HG03354 (cell line): ENCODE measurements around the gene TBC1D2B.
"Not testable (repeated sequence)": the region's sequence is repeated elsewhere in the genome, so short reads cannot be mapped to it uniquely, and the experiment has no call there.

Source experiments
- ATAC-seq: cut with Tn5 transposase; IDR thresholded peaks from one replicate; pipeline ENCODE4 v1.9.1; 2021; ENCODE audit warnings: mild to moderate bottlenecking; ENCODE audit not compliant: unreplicated experiment, poor library complexity, severe bottlenecking

The TBC1D2B gene

GRCh38 chr15:77993970-77994693 lies 83.4 kb downstream of the TBC1D2B start:
- peak; percentile 68 for ATAC-seq

DNA sequence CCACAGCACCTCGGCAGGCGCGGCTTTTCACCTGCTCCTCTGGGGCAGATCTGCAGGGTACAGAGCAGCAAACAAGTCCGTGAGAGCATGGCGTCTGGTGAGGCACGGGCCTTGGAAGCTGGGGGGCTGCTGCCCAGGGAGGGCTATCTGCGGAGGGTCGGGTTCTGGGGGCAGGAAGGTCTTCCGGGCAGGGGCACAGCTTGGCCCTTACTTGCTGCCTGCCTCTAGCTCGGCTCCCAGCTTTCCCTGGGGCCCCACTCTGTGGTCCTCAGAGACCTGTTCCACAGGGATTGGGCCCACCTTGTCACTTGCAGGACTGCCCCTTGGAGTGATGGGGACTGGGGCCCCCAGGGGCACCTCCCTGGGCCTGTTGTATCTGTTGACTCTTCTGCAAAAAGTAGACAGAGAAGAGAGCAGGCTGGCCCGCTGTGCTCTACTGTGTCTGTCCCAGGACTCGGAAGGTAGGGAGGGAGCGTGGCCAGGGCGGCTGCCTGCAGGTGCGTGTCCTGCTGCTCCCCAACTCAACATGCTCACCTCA lies 84.1 kb downstream of the TBC1D2B start:
- ATAC-seq: no peak

DNA sequence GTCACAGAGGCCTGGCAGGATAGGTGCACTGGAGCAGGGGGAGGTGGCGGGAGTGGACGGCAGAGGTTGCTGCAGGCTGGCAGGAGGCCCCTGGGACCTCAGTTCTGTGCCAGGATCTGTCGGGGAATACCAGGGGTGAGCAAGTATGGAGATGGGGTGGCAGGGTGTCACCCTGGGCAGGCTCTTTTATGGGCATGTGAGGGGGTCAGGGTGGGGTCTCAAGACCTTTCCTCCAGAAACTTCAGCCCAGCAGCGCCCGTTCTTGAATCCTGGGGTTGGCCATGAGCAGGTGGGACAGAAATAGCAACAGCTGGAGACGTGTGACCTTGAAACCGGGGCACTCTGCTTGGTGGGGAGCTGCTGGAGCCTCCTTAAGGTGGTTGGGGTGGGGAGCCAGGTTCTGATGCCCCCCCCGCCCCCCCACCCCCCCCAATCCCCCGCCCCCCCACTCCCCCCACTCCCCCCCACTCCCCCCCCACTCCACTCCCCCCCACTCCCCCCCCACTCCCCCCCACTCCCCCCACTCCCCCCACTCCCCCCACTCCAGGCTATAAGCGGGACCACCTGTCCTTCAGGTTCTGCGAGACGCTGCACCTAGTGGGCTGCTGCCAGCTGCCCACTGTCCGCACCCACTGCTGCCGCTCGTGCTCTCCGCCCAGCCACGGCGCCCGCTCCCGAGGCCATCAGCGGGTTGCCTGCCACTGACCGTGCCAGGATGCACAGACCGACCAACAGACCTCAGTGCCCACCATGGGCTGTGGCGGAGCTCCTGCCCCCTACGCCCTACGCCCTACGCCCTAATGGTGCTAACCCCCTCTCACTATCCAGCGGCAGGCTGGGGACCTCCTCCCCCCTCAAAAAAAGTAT lies 84.9 kb downstream of the TBC1D2B start:
- no peak for ATAC-seq

DNA sequence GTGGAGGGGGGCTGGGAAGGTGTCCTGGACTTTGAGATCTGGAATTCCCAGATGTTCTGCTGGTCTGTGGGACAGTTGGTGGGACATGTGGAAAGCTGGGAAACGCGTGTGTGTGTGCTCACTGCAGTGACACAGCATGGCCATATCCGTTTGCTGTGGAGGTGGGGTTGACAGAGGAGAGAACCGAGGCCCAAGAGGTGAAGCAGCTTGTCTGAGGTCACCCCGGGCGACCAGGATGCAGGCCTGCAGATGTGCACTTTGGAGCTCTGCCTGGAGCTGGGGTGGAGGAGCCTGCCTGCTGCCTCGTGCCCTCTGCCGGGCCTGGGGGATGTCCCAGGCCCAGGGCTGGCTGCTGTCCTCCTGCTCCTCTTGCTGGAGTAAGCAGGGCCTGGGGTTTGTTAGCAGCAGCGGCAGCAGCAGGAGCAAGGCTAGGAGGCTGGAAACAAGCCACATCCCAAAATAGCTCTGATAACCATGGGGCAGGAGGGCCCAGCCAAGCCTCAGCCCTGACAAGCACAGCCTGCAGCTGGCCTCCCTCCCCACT lies 85.8 kb downstream of the TBC1D2B start:
- not testable (repeated sequence) for ATAC-seq

DNA sequence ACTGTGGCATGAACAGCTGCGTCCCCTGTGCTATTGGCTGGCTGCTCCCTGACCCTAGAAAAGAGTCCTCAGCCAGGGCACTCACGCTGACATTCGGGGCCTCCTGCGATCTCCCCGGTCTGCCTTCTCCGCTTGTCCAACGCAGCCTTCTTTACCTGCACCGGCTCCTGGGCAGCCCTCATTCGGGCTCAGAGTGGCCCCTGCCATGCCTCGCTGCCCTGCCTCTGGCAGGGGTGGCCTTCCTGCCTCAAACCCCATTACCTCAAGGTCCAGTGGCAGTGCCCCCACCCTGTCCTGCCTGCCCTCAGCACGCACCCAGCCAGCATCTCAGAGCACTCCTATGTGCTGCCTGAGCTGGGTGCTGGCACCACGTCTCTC lies 86.5 kb downstream of the TBC1D2B start:
- ATAC-seq: no peak

GRCh38 chr15:77989296-77990143 lies 88.0 kb downstream of the TBC1D2B start:
- ATAC-seq: no peak

- ATAC-seq: no peak
Observed at GRCh38 chr15:77988347-77989295, 88.9 kb downstream of the TBC1D2B start.

DNA sequence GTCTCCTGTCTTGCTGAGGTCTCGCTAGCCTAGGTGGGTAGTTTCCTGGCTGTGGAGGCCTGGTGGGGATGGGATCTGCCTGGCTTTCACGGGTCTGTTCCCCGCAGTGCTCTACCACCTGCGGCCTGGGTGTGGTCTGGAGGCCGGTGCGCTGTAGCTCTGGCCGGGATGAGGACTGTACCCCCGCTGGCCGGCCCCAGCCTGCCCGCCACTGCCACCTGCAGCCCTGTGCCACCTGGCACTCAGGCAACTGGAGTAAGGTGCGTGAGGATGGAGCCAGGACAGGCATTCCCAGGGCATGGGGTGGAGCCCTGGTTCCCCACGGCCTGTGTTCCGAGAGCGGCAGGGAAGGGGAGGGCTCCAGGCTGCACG lies 89.8 kb downstream of the TBC1D2B start:
- not testable (repeated sequence) for ATAC-seq

DNA sequence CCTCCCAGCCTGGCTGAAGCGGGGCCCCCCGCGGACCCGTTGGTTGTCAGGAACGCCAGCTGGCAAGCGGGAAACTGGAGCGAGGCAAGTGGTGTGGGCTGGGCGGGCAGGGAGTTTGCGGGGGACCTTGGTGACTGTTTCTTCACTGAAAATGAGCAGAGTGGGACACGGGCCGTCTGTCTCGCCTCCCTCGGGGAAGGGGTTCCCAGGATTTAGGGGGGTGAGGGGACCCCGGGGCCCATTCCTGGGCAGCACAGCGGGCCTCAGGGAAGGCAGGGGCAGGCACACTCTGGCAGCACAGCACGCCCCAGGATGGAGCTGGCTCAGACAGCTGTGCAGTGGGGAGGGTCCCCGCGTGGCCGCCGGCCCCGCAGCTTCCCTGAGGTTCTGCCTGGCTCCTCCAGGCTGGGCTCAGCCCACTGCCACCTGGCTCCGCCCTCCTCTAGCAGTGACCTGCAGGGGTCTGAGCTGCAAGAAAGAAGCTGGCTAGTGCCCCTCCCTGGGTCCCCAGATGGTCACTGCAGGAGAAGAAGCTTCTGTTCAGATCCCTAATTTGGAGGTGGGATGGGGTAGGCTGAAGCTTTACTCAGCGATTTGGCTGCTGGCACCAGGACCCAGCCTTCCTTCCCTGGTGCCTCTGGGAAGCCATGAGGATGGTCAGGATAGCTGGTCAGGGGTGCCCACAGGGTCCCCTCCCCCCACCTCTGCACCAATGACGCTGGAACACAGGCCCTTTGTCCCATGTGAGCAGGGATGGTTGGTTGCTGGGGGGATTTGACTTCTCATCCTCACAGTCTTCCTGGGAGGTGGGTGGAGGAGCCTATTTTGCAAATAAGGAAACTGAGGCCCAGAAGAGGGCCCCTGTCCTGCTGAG lies 90.4 kb downstream of the TBC1D2B start:
- no peak for ATAC-seq

- ATAC-seq: no peak
Observed at GRCh38 chr15:77985931-77986480, 91.5 kb downstream of the TBC1D2B start.

DNA sequence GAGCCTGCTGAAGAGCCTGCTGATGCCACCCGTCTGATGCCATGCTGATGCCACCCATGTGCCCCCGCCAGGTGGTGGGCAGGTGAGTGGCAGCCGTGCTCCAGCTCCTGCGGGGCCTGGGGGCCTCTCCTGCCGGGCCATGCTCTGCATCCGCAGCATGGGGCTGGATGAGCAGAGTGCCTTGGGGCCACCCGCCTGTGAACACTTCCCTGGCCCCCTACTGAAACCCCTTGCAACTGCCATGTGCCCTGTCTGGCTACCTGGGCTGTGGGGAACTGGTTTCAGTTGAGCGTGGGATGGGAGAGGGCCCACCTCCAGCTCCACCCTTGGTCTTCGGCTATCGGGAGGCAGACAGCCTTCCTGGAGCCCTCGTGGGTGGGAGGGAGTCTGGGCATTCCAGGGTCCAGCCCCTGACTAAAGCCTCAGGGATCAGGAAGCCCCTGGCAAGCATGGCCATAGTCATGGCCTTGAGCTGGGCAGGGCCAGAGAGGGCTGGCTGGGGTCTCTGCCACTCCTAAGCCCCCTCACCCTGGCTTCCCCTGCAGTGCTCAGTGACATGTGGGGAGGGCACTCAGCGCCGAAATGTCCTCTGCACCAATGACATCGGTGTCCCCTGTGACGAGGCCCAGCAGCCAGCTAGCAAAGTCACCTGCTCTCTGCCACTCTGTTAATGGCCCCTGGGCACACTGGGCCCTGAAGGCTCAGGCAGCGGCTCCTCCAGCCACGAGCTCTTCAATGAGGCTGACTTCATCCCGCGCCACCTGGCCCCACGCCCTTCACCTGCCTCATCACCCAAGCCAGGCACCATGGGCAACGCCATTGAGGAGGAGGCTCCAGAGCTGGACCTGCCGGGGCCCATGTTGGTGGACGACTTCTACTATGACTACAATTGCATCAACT lies 92.2 kb downstream of the TBC1D2B start:
- ATAC-seq: no peak

DNA sequence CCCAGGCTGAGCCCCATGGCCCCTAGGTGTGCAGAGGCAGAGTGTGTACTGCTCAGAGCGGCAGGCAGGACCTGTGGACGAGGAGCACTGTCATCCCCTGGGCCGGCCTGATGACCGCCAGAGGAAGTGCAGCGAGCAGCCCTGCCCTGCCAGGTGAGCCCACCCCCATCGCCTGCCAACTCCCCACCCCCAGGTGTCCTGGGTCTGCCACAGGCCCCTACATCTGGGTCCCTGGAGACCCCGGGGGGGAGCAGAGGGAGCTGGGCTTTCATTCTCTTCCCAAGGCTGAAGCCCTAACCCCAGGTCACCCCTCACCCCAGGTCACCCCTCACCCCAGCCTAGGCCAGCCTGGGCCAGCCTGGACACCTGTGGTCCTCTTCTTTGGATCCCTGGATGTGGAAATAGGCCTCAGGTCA lies 93.1 kb downstream of the TBC1D2B start:
- no peak for ATAC-seq

DNA sequence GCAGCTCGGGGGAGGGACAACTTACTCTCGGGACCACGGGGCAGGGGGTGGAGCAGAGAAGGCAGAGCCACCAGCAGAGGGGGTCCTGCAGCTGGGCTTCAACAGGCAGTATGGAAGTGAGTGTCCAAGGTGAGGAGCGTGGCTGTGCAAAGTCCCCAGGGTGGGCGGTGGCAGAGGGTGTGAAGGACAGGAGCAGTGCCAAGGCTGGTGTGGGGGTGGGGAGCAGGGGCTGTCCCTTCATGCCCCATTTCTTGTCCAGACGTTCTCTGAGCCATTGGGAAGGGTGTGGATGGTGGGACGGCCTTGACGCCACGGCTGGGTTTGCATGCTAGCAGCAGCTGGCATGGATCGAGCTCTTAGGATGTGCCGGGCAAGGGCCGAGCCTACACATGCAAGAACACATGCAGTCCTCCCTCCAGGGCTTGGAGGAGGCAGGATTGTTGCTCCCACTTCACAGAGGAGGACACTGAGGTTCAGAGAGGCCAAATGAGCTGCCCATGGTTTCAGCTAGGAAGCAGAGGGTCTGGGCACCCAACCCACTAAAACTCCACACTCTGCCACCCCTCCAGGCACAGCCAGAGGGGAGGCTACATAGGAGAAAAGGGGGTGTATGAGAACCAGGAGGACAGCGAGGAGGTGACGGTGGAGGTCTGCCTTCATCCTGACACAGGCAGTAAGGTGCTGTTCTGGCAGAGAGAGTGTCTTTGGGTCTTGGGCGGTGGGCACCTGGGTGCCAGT lies 93.6 kb downstream of the TBC1D2B start:
- no peak for ATAC-seq

DNA sequence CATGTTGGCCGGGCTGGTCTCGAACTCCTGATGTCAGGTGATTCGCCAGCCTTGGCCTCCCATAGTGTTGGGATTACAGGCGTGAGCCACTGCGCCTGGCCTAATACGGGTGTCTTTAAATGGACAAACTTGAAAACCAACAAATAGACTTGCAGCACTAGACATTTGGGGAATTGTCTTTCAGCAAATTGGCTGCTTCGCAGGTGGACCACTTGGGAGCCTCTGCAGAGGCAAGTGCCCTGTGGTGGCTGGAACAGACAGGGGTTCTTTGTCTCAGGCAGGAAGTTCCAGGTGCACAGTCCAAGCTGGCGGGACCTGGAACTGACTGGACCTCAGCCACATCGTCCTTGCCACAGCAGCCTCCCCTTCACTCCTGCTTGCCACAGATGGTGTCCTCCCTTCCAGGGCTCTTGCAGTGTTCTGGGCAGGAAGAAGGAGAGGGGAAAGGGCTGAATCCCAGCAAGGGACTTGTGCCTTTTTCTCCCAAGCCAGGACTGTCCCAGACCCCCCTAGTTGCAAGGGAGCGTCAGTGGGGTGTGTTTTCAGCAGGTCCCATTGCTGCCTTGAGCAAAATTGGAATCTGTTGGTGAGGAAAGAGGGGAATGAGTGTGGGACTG lies 94.3 kb downstream of the TBC1D2B start:
- no peak for ATAC-seq

- no peak for ATAC-seq
Observed at GRCh38 chr15:77982127-77982490, 95.4 kb downstream of the TBC1D2B start.
